Nephron (organoid): ENCODE results near the gene IFI30.

Experiments used
- H3K27ac Mint-ChIP-seq, 3 experiments: 2 replicates each; pipeline ENCODE4 v1.8.0; 2020; ENCODE audit warnings: mixed read lengths in 3 of 3, mild to moderate bottlenecking in 2 of 3, moderate library complexity in 1 of 3
- H3K27me3 Mint-ChIP-seq: 2 replicates; pipeline ENCODE4 v1.8.0; 2021; ENCODE audit warnings: low read depth, mild to moderate bottlenecking, moderate library complexity, mixed read lengths
- H3K36me3 Mint-ChIP-seq: 2 replicates; pipeline ENCODE4 v1.8.0; 2020; ENCODE audit warnings: low read depth, mixed read lengths
- H3K4me1 Mint-ChIP-seq: 2 replicates; pipeline ENCODE4 v1.8.0; 2020; ENCODE audit warnings: mixed read lengths
- H3K4me3 Mint-ChIP-seq, 3 experiments: 2 replicates each; pipeline ENCODE4 v1.8.0; 2020; ENCODE audit warnings: mild to moderate bottlenecking in 3 of 3, mixed read lengths in 3 of 3, moderate library complexity in 2 of 3
- H3K9me3 Mint-ChIP-seq: 2 replicates; pipeline ENCODE4 v1.8.0; 2020; ENCODE audit warnings: mixed read lengths
- CTCF ChIP-seq, 3 experiments: fragments of 200-600 bp; sonication (generic); IDR thresholded peaks; one replicate each; pipeline ENCODE4 v1.5.0; 2021; ENCODE audit warnings: antibody characterized with exemption in 3 of 3; ENCODE audit not compliant: unreplicated experiment in 3 of 3

Gene IFI30

GRCh38 chr19:18130523-18131242, 42.9 kb upstream of the IFI30 start:
- Mint-ChIP-seq H3K9me3 (no peaks in the 10 kb centered on the region), H3K27me3 (no peaks in the 10 kb centered on the region), H3K4me1 (no peaks in the 10 kb centered on the region), H3K27ac (no peak overlapping the region), H3K4me3 (no peak overlapping the region), H3K36me3 (peaks cover 35% of the 10 kb centered on the region)
- TF ChIP-seq CTCF (IDR thresholded peaks at IDR 0.05; ENCODE audit: unreplicated experiment in 3 of 3): no peak

- H3K9me3 Mint-ChIP-seq: no peaks in the 10 kb centered on the region
- no peak overlapping the region for H3K27ac Mint-ChIP-seq
- no peaks in the 10 kb centered on the region for H3K27me3 Mint-ChIP-seq
- H3K36me3 Mint-ChIP-seq: peaks cover 32% of the 10 kb centered on the region
- H3K4me3 Mint-ChIP-seq: no peak overlapping the region
- no peak for TF ChIP-seq CTCF (IDR thresholded peaks at IDR 0.05; ENCODE audit: unreplicated experiment in 3 of 3)
- H3K4me1 Mint-ChIP-seq: no peaks in the 10 kb centered on the region
These were observed 41.6 kb upstream of the IFI30 start for GRCh38 chr19:18131841-18132596.

GRCh38 chr19:18135712-18136584, 37.7 kb upstream of the IFI30 start:
- Mint-ChIP-seq H3K4me3 (no peak overlapping the region), H3K27ac (peak overlapping the region; percentile 86 to 97 (median 92)), H3K36me3 (peaks cover 31% of the 10 kb centered on the region), H3K9me3 (no peaks in the 10 kb centered on the region), H3K4me1 (no peaks in the 10 kb centered on the region), H3K27me3 (no peaks in the 10 kb centered on the region)
- no peak for TF ChIP-seq CTCF (IDR thresholded peaks at IDR 0.05; ENCODE audit: unreplicated experiment in 3 of 3)

- peaks cover 31% of the 10 kb centered on the region for H3K36me3 Mint-ChIP-seq
- H3K4me3 Mint-ChIP-seq: no peak overlapping the region
- H3K4me1 Mint-ChIP-seq: no peaks in the 10 kb centered on the region
- no peaks in the 10 kb centered on the region for H3K9me3 Mint-ChIP-seq
- no peak for TF ChIP-seq CTCF (IDR thresholded peaks at IDR 0.05; ENCODE audit: unreplicated experiment in 3 of 3)
- no peak overlapping the region for H3K27ac Mint-ChIP-seq
- no peaks in the 10 kb centered on the region for H3K27me3 Mint-ChIP-seq
These were observed 36.4 kb upstream of the IFI30 start for GRCh38 chr19:18137242-18137641.

- Mint-ChIP-seq H3K27ac (no peak overlapping the region), H3K36me3 (peaks cover 27% of the 10 kb centered on the region), H3K27me3 (no peaks in the 10 kb centered on the region), H3K4me1 (no peaks in the 10 kb centered on the region), H3K9me3 (no peaks in the 10 kb centered on the region), H3K4me3 (no peak overlapping the region)
- no peak for TF ChIP-seq CTCF (IDR thresholded peaks at IDR 0.05; ENCODE audit: unreplicated experiment in 3 of 3)
These were observed 35.8 kb upstream of the IFI30 start for GRCh38 chr19:18137657-18138339.
